Activated CD4-positive, alpha-beta memory T cell treated with anti-CD3 and anti-CD28 coated beads, Interleukin-2, amount 10 ng/mL, durations not matched to agents 7 days and 5 days (primary cell): Measurements from ENCODE around the gene FITM1. TPM values are rescaled to one million over a fixed set of nuclear protein-coding genes. Genes with fewer than 3 reads are reported as not detected.

Source experiments
- total RNA-seq, 2 experiments: library from RNA; stranded (reverse); gene quantifications; one replicate each; pipeline ENCODE4 v1.2.3, GENCODE V29; 2021

The FITM1 gene
- total RNA-seq, 2 experiments from 2014 or later = 1.3 to 1.4 TPM

Other genes starting within 250 kb of the FITM1 start
- 10 to 100 TPM; 17.6 to 19.0 TPM for gene DHRS4, start 176.9 kb upstream of the FITM1 start, total RNA-seq
- gene DHRS4L2, start 141.7 kb upstream of the FITM1 start, total RNA-seq = 10 to 100 TPM; 18.3 to 20.2 TPM
- 1 to 10 TPM; 3.7 to 4.2 TPM for gene CARMIL3, start 78.7 kb upstream of the FITM1 start, total RNA-seq
- not detected for gene CPNE6, start 59.1 kb upstream of the FITM1 start, total RNA-seq
- gene PCK2, start 36.3 kb upstream of the FITM1 start, total RNA-seq = 10 to 100 TPM; 88.5 to 90.6 TPM
- gene DCAF11, start 15.9 kb upstream of the FITM1 start, total RNA-seq = 10 to 100 TPM; 94.1 to 98.2 TPM
- 1 to 10 TPM; 2.1 to 2.4 TPM for gene NRL, start 15.7 kb upstream of the FITM1 start, total RNA-seq
- gene PSME1, start 5.5 kb downstream of the FITM1 start, total RNA-seq = 100 to 1,000 TPM; 391 to 397 TPM
- 10 to 100 TPM; 45.0 to 51.7 TPM for gene EMC9, start 10.9 kb downstream of the FITM1 start, total RNA-seq
- 100 to 1,000 TPM; 395 to 405 TPM for gene PSME2, start 16.0 kb downstream of the FITM1 start, total RNA-seq
- 100 to 1,000 TPM; 122 to 129 TPM for gene RNF31, start 16.8 kb downstream of the FITM1 start, total RNA-seq
- gene IRF9, start 30.6 kb downstream of the FITM1 start, total RNA-seq = 100 to 1,000 TPM; 262 to 267 TPM
- gene REC8, start 41.4 kb downstream of the FITM1 start, total RNA-seq = 10 to 100 TPM; 48.0 to 51.9 TPM
- 10 to 100 TPM; 24.0 to 26.2 TPM for gene IPO4, start 58.2 kb downstream of the FITM1 start, total RNA-seq
- gene TM9SF1, start 64.8 kb downstream of the FITM1 start, total RNA-seq = 10 to 100 TPM; 30.8 to 35.1 TPM
- under 1 TPM; 0.48 to 0.76 TPM for gene TSSK4, start 75.0 kb downstream of the FITM1 start, total RNA-seq
- 10 to 100 TPM; 92.9 to 97.9 TPM for gene CHMP4A, start 82.8 kb downstream of the FITM1 start, total RNA-seq
- 10 to 100 TPM; 13.5 to 17.0 TPM for gene MDP1, start 85.4 kb downstream of the FITM1 start, total RNA-seq
- gene NEDD8, start 101.7 kb downstream of the FITM1 start, total RNA-seq = 100 to 1,000 TPM; 190 to 197 TPM
- gene GMPR2, start 102.3 kb downstream of the FITM1 start, total RNA-seq = 10 to 100 TPM; 78.1 to 90.3 TPM
- gene TINF2, start 112.0 kb downstream of the FITM1 start, total RNA-seq = 100 to 1,000 TPM; 133 to 139 TPM
- 1 to 10 TPM; 4.0 to 4.4 TPM for gene TGM1, start 132.5 kb downstream of the FITM1 start, total RNA-seq
- 10 to 100 TPM; 40.2 to 41.0 TPM for gene RABGGTA, start 140.9 kb downstream of the FITM1 start, total RNA-seq
- 10 to 100 TPM; 31.6 to 33.4 TPM for gene DHRS1, start 169.1 kb downstream of the FITM1 start, total RNA-seq
- 10 to 100 TPM; 25.8 to 27.7 TPM for gene NOP9, start 169.2 kb downstream of the FITM1 start, total RNA-seq
- 10 to 100 TPM; 38.4 to 39.6 TPM for gene CIDEB, start 177.3 kb downstream of the FITM1 start, total RNA-seq
- 10 to 100 TPM; 18.5 to 19.6 TPM for gene LTB4R2, start 179.5 kb downstream of the FITM1 start, total RNA-seq
- gene LTB4R, start 180.8 kb downstream of the FITM1 start, total RNA-seq = 10 to 100 TPM; 36.1 to 37.9 TPM
- gene ADCY4, start 204.4 kb downstream of the FITM1 start, total RNA-seq = 1 to 10 TPM; 4.5 to 5.9 TPM
- gene RIPK3, start 209.3 kb downstream of the FITM1 start, total RNA-seq = 10 to 100 TPM; 37.3 to 38.0 TPM
- gene NFATC4, start 237.5 kb downstream of the FITM1 start, total RNA-seq = not detected